ENCODE measurements around the gene BTN1A1. TPM values are rescaled to one million over a fixed set of nuclear protein-coding genes. Genes with fewer than 3 reads are reported as not detected.
A peak's percentile ranks its signal among the peaks of the same experiment; 100 is the strongest.

The BTN1A1 gene
- total RNA-seq, 1 donor from 2014 or later, result 0.36 TPM

DNA sequence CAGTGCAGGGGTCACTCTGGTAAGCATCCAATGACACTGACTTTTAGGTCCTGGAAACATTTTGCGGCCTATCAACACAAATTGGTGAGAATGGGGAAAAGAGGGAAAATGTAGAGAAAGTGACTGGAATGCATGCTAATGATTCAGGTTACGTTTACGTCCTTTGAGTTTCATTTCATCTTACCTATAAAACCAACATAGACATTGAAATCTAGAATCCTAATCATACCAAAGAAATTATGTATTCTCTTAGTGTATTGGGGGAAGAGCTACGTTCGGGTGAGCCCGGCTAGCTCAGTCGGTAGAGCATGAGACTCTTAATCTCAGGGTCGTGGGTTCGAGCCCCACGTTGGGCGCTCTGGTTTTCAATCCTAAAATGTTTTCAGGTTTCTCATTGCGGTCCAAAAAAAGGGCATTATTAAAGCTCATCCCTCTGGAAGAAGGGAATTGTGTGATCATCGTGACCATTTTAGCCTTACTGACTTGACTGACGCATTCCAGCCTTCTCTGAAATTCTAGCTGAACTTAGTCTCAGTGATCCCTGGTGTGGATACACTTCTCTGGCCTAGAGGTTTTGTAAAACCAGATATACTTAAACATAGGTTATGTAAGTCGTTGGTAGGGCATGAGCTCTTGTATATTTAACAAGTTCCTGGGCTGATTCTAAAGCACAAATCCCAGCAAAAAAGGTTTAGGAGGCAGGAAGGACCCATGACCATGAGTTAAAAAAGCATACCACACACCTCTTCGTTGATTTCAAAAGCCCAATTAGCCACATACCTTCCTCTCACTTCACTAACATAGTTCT is 56.4 kb downstream of the BTN1A1 start:
- Mint-ChIP-seq H3K9me3 (no peaks in the 10 kb centered on the region), H3K36me3 (no peaks in the 10 kb centered on the region), H3K27ac (peak overlapping the region; percentile 78), H3K4me1 (ENCODE audit: unreplicated experiment) (peaks cover 10% of the 10 kb centered on the region), H3K4me3 (no peak overlapping the region), H3K27me3 (peaks cover 2% of the 10 kb centered on the region)
- TF ChIP-seq, protein P1, sequence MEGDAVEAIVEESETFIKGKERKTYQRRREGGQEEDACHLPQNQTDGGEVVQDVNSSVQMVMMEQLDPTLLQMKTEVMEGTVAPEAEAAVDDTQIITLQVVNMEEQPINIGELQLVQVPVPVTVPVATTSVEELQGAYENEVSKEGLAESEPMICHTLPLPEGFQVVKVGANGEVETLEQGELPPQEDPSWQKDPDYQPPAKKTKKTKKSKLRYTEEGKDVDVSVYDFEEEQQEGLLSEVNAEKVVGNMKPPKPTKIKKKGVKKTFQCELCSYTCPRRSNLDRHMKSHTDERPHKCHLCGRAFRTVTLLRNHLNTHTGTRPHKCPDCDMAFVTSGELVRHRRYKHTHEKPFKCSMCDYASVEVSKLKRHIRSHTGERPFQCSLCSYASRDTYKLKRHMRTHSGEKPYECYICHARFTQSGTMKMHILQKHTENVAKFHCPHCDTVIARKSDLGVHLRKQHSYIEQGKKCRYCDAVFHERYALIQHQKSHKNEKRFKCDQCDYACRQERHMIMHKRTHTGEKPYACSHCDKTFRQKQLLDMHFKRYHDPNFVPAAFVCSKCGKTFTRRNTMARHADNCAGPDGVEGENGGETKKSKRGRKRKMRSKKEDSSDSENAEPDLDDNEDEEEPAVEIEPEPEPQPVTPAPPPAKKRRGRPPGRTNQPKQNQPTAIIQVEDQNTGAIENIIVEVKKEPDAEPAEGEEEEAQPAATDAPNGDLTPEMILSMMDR (conservative IDR thresholded peaks at IDR 0.05), result no peak
- no peak for DNase-seq (ENCODE audit: extremely low spot score, unreplicated experiment)

Other genes starting within 250 kb of the BTN1A1 start
- gene BTN3A2, start 135.1 kb upstream of the BTN1A1 start, total RNA-seq (ENCODE audit: low replicate concordance), result 13.1 and 16.4 TPM in 2 replicates
- 8.7 and 21.6 TPM in 2 replicates for gene BTN2A2, start 117.2 kb upstream of the BTN1A1 start, total RNA-seq (ENCODE audit: low replicate concordance)
- 19.6 and 19.9 TPM in 2 replicates for gene BTN3A1, start 98.0 kb upstream of the BTN1A1 start, total RNA-seq (ENCODE audit: low replicate concordance)
- gene BTN3A3, start 59.8 kb upstream of the BTN1A1 start, total RNA-seq (ENCODE audit: low replicate concordance), result 3.8 and 8.7 TPM in 2 replicates
- 18.6 and 23.8 TPM in 2 replicates for gene BTN2A1, start 42.3 kb upstream of the BTN1A1 start, total RNA-seq (ENCODE audit: low replicate concordance)
- 31.7 and 37.6 TPM in 2 replicates for gene HMGN4, start 38.1 kb downstream of the BTN1A1 start, total RNA-seq (ENCODE audit: low replicate concordance)
- gene ABT1, start 96.7 kb downstream of the BTN1A1 start, total RNA-seq (ENCODE audit: low replicate concordance), result 21.4 and 23.9 TPM in 2 replicates
- gene ZNF322, start 159.4 kb downstream of the BTN1A1 start, total RNA-seq (ENCODE audit: low replicate concordance), result 31.9 and 40.2 TPM in 2 replicates